CD4-positive, alpha-beta memory T cell (primary cell): Measurements from ENCODE around the gene SLC10A1. TPM values are rescaled to one million over a fixed set of nuclear protein-coding genes. Genes with fewer than 3 reads are reported as not detected.

ENCODE experiments used
- CTCF ChIA-PET: fragments of 350-600 bp; sonication (Branson Sonifier 250); formaldehyde crosslinking; loops from one replicate; lab custom pipeline; 2021; ENCODE audit warnings: inconsistent platforms; ENCODE audit not compliant: partially characterized antibody; lab: Charles Lee
- POLR2A ChIA-PET: fragments of 350-600 bp; sonication (Branson Sonifier 250); formaldehyde crosslinking; loops from one replicate; lab custom pipeline; 2021; ENCODE audit not compliant: partially characterized antibody; lab: Charles Lee
- DNase-seq, 5 donors: peaks; one replicate each; pipeline versions ENCODE4 v3.0.0 to v3.0.0-alpha.2; 2020 to 2022; ENCODE audit warnings: mixed read lengths in 1 of 5
- H3K27ac ChIP-seq: one replicate; pipeline ENCODE4 v1.7.0; 2013; ENCODE audit warnings: low read depth, low read length
- H3K27me3 ChIP-seq: 2 replicates; pipeline ENCODE4 v1.7.0; 2013; ENCODE audit warnings: mild to moderate bottlenecking, low read length, moderate library complexity; ENCODE audit not compliant: insufficient read depth
- H3K36me3 ChIP-seq: 2 replicates; pipeline ENCODE4 v1.7.0; 2013; ENCODE audit warnings: mild to moderate bottlenecking, low read length, moderate library complexity; ENCODE audit not compliant: insufficient read depth
- H3K4me1 ChIP-seq: 2 replicates; pipeline ENCODE4 v1.7.0; 2013; ENCODE audit warnings: mild to moderate bottlenecking, low read length, moderate library complexity; ENCODE audit not compliant: insufficient read depth
- H3K4me3 ChIP-seq, 2 donors: one replicate each; pipeline ENCODE4 v1.7.0; 2013; ENCODE audit warnings: low read length in 2 of 2, mild to moderate bottlenecking in 1 of 2
- H3K9me3 ChIP-seq, 2 donors: one replicate each; pipeline ENCODE4 v1.7.0; 2013; ENCODE audit warnings: low read length in 2 of 2, control low read depth in 1 of 2; ENCODE audit not compliant: control insufficient read depth in 1 of 2
- H3K27ac Mint-ChIP-seq, 7 donors: one replicate each; pipeline ENCODE4 v1.8.0; 2020 to 2021; ENCODE audit warnings: mixed read lengths in 7 of 7, mild to moderate bottlenecking in 6 of 7, inconsistent platforms in 3 of 7, moderate library complexity in 3 of 7
- H3K27me3 Mint-ChIP-seq, 2 donors: one replicate each; pipeline ENCODE4 v1.8.0; 2020 to 2021; ENCODE audit warnings: mixed read lengths in 2 of 2
- H3K36me3 Mint-ChIP-seq, 2 donors: one replicate each; pipeline ENCODE4 v1.8.0; 2020 to 2021; ENCODE audit warnings: mixed read lengths in 2 of 2, inconsistent platforms in 1 of 2, mild to moderate bottlenecking in 1 of 2
- H3K4me1 Mint-ChIP-seq, 4 donors: one replicate each; pipeline ENCODE4 v1.8.0; 2020 to 2021; ENCODE audit warnings: mixed read lengths in 4 of 4, mild to moderate bottlenecking in 1 of 4
- H3K4me3 Mint-ChIP-seq, 8 donors: one replicate each; pipeline ENCODE4 v1.8.0; 2020 to 2021; ENCODE audit warnings: mixed read lengths in 8 of 8, mild to moderate bottlenecking in 7 of 8, moderate library complexity in 6 of 8, inconsistent platforms in 3 of 8
- H3K9me3 Mint-ChIP-seq, 8 donors: one replicate each; pipeline ENCODE4 v1.8.0; 2020 to 2021; ENCODE audit warnings: mixed read lengths in 8 of 8, mild to moderate bottlenecking in 5 of 8, inconsistent platforms in 3 of 8, moderate library complexity in 1 of 8
- intact Hi-C: fragments of 100-400 bp; cut with micrococcal nuclease; formaldehyde crosslinking; loops from one replicate; pipeline ENCODE4 v1.15.1; 2023
- polyA plus RNA-seq, 2 donors: library from polyadenylated mRNA; unstranded; fragments of 300-500 nt; fragmentation: Illumina TruSeq; gene quantifications; one replicate each; pipeline ENCODE4 v1.2.3, GENCODE V29; 2021
- total RNA-seq, 2 experiments: library from RNA; stranded (reverse); gene quantifications; one replicate each; pipeline ENCODE4 v1.2.3, GENCODE V29; 2021

SLC10A1 gene
- total and polyA plus RNA-seq, 4 experiments from 2014 or later = not detected

GRCh38 chr14:69838881-69839416 is 41.9 kb upstream of the SLC10A1 start:
- Mint-ChIP-seq H3K9me3 (no peaks in the 10 kb centered on the region), H3K4me3 (no peak overlapping the region), H3K27ac (no peak overlapping the region), H3K27me3 (peaks cover 4 to 14% of the 10 kb centered on the region in 2 donors), H3K36me3 (no peaks in the 10 kb centered on the region), H3K4me1 (no peaks in the 10 kb centered on the region)
- H3K9me3 ChIP-seq = no peaks in the 10 kb centered on the region
- intact Hi-C loops = no loop called here
- ChIA-PET POLR2A (no interaction called here), CTCF (no interaction called here)
- H3K27me3 ChIP-seq = peaks cover 4% of the 10 kb centered on the region
- no peaks in the 10 kb centered on the region for H3K36me3 ChIP-seq
- no peak overlapping the region for H3K4me3 ChIP-seq
- H3K4me1 ChIP-seq = no peaks in the 10 kb centered on the region
- no peak overlapping the region for H3K27ac ChIP-seq
- no peak for DNase-seq

GRCh38 chr14:69828879-69829278 is 31.8 kb upstream of the SLC10A1 start:
- Mint-ChIP-seq H3K4me3 (no peak overlapping the region), H3K27me3 (peaks cover 3 to 14% of the 10 kb centered on the region in 2 donors), H3K27ac (no peak overlapping the region), H3K9me3 (peaks cover 0 to 6% (median 0%) of the 10 kb centered on the region in 8 donors), H3K36me3 (no peaks in the 10 kb centered on the region), H3K4me1 (no peaks in the 10 kb centered on the region)
- no peaks in the 10 kb centered on the region for H3K36me3 ChIP-seq
- no peak for DNase-seq
- no peaks in the 10 kb centered on the region for H3K4me1 ChIP-seq
- intact Hi-C loops = no loop called here
- H3K27me3 ChIP-seq = no peaks in the 10 kb centered on the region
- CTCF ChIA-PET = no interaction called here
- no peak overlapping the region for H3K4me3 ChIP-seq
- POLR2A ChIA-PET = no interaction called here
- no peaks in the 10 kb centered on the region for H3K9me3 ChIP-seq
- H3K27ac ChIP-seq = no peak overlapping the region

GRCh38 chr14:69828354-69828753 is 31.3 kb upstream of the SLC10A1 start:
- H3K4me1 Mint-ChIP-seq = no peaks in the 10 kb centered on the region
- CTCF ChIA-PET = interaction anchor here (1.6 kb wide), 1 partner anchor 10 kb away, joined by 4 read pairs; no protein-coding TSS in a partner anchor

GRCh38 chr14:69827560-69827959 is 30.5 kb upstream of the SLC10A1 start:
- CTCF ChIA-PET = interaction anchor here (1.6 kb wide), 1 partner anchor 9 kb away, joined by 4 read pairs; no protein-coding TSS in a partner anchor

More at GRCh38 chr14:69828354-69828753, 31.3 kb upstream of the SLC10A1 start:
- Histone ChIP-seq H3K4me1 (no peaks in the 10 kb centered on the region), H3K27me3 (no peaks in the 10 kb centered on the region), H3K27ac (no peak overlapping the region), H3K36me3 (no peaks in the 10 kb centered on the region), H3K9me3 (no peaks in the 10 kb centered on the region), H3K4me3 (no peak overlapping the region)
- intact Hi-C loops = no loop called here
- peaks cover 0 to 6% (median 0%) of the 10 kb centered on the region in 8 donors for H3K9me3 Mint-ChIP-seq
- no peak overlapping the region for H3K4me3 Mint-ChIP-seq
- POLR2A ChIA-PET = no interaction called here
- DNase-seq = no peak
- H3K27me3 Mint-ChIP-seq = peaks cover 3 to 14% of the 10 kb centered on the region in 2 donors
- H3K27ac Mint-ChIP-seq = no peak overlapping the region
- H3K36me3 Mint-ChIP-seq = no peaks in the 10 kb centered on the region

GRCh38 chr14:69822456-69822855 is 25.4 kb upstream of the SLC10A1 start:
- CTCF ChIA-PET = no interaction called here
- H3K4me3 ChIP-seq = no peak overlapping the region
- Mint-ChIP-seq H3K27ac (no peak overlapping the region), H3K9me3 (peaks cover 0 to 4% (median 0%) of the 10 kb centered on the region in 8 donors), H3K36me3 (no peaks in the 10 kb centered on the region), H3K4me3 (no peak overlapping the region), H3K4me1 (peaks cover 0 to 4% (median 2%) of the 10 kb centered on the region in 4 donors), H3K27me3 (peaks cover 4 to 13% of the 10 kb centered on the region in 2 donors)
- H3K36me3 ChIP-seq = no peaks in the 10 kb centered on the region
- POLR2A ChIA-PET = no interaction called here
- H3K9me3 ChIP-seq = no peaks in the 10 kb centered on the region
- intact Hi-C loops = no loop called here
- DNase-seq = no peak
- H3K27ac ChIP-seq = no peak overlapping the region
- H3K4me1 ChIP-seq = no peaks in the 10 kb centered on the region
- H3K27me3 ChIP-seq = no peaks in the 10 kb centered on the region

More at GRCh38 chr14:69827560-69827959, 30.5 kb upstream of the SLC10A1 start:
- no peak overlapping the region for H3K27ac ChIP-seq
- peaks cover 0 to 6% (median 0%) of the 10 kb centered on the region in 8 donors for H3K9me3 Mint-ChIP-seq
- no peaks in the 10 kb centered on the region for H3K9me3 ChIP-seq
- H3K4me3 Mint-ChIP-seq = no peak overlapping the region
- no peak for DNase-seq
- intact Hi-C loops = no loop called here
- H3K4me3 ChIP-seq = no peak overlapping the region
- H3K27ac Mint-ChIP-seq = no peak overlapping the region
- H3K27me3 Mint-ChIP-seq = peaks cover 3 to 14% of the 10 kb centered on the region in 2 donors
- H3K4me1 Mint-ChIP-seq = no peaks in the 10 kb centered on the region
- H3K36me3 Mint-ChIP-seq = no peaks in the 10 kb centered on the region
- no peaks in the 10 kb centered on the region for H3K27me3 ChIP-seq
- POLR2A ChIA-PET = no interaction called here
- H3K4me1 ChIP-seq = no peaks in the 10 kb centered on the region
- no peaks in the 10 kb centered on the region for H3K36me3 ChIP-seq

GRCh38 chr14:69820991-69821390 is 23.9 kb upstream of the SLC10A1 start:
- Histone ChIP-seq H3K4me3 (no peak overlapping the region), H3K4me1 (no peaks in the 10 kb centered on the region), H3K9me3 (no peaks in the 10 kb centered on the region), H3K27ac (no peak overlapping the region), H3K36me3 (no peaks in the 10 kb centered on the region), H3K27me3 (no peaks in the 10 kb centered on the region)
- H3K9me3 Mint-ChIP-seq = peaks cover 0 to 1% (median 0%) of the 10 kb centered on the region in 8 donors
- H3K36me3 Mint-ChIP-seq = no peaks in the 10 kb centered on the region
- POLR2A ChIA-PET = no interaction called here
- CTCF ChIA-PET = interaction anchor here (1.2 kb wide), 1 partner anchor 207 kb away, joined by 5 read pairs; no protein-coding TSS in a partner anchor
- H3K27me3 Mint-ChIP-seq = peaks cover 4 to 9% of the 10 kb centered on the region in 2 donors
- no peak for DNase-seq
- no peak overlapping the region for H3K27ac Mint-ChIP-seq
- H3K4me3 Mint-ChIP-seq = no peak overlapping the region
- H3K4me1 Mint-ChIP-seq = peaks cover 0 to 4% (median 2%) of the 10 kb centered on the region in 4 donors
- intact Hi-C loops = no loop called here

GRCh38 chr14:69819607-69820006 is 22.6 kb upstream of the SLC10A1 start:
- no peaks in the 10 kb centered on the region for H3K4me1 ChIP-seq
- H3K27me3 ChIP-seq = no peaks in the 10 kb centered on the region
- H3K27ac Mint-ChIP-seq = no peak overlapping the region
- H3K4me1 Mint-ChIP-seq = peaks cover 0 to 4% (median 2%) of the 10 kb centered on the region in 4 donors
- H3K36me3 Mint-ChIP-seq = no peaks in the 10 kb centered on the region
- no peak overlapping the region for H3K4me3 ChIP-seq
- no peak for DNase-seq
- intact Hi-C loops = no loop called here
- no peaks in the 10 kb centered on the region for H3K9me3 ChIP-seq
- no peaks in the 10 kb centered on the region for H3K9me3 Mint-ChIP-seq
- H3K27ac ChIP-seq = no peak overlapping the region
- ChIA-PET POLR2A (no interaction called here), CTCF (interaction anchor here (3.0 kb wide), 1 partner anchor 209 kb away, joined by 35 read pairs; no protein-coding TSS in a partner anchor)
- H3K4me3 Mint-ChIP-seq = no peak overlapping the region
- H3K27me3 Mint-ChIP-seq = peaks cover 4 to 9% of the 10 kb centered on the region in 2 donors
- no peaks in the 10 kb centered on the region for H3K36me3 ChIP-seq
